DMS 273 (cell line): ENCODE results near the gene TRAPPC2B.
"Not testable (repeated sequence)": the region's sequence is repeated elsewhere in the genome, so short reads cannot be mapped to it uniquely, and the experiment has no call there.

ENCODE experiments used
- DNase-seq: peaks from one replicate; lab custom pipeline; 2025; ENCODE audit not compliant: unreplicated experiment; lab: John Stamatoyannopoulos, UW

TRAPPC2B gene

DNA sequence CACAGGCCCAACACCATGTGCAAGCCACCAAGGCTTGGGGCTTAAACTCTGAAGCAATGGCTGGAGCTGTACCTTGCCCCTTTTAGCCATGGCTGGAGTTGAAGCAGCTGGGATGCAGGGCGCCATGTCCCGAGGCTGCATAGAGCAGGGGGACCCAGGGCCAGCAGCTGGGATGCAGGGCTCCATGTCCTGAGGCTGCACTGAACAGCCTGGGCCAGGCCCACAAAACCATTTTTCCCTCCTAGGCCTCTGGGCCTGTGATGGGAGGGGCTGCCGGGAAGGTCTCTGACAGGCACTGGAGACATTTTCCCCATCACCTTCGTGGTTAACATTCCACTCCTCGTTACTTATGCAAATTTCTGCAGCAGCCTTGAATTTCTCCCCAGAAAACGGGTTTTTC is 10.8 kb downstream of the TRAPPC2B start:
- DNase-seq: no peak

- DNase-seq: not testable (repeated sequence)
Observed at GRCh38 chr19:57374647-57375046, 11.3 kb downstream of the TRAPPC2B start.

DNA sequence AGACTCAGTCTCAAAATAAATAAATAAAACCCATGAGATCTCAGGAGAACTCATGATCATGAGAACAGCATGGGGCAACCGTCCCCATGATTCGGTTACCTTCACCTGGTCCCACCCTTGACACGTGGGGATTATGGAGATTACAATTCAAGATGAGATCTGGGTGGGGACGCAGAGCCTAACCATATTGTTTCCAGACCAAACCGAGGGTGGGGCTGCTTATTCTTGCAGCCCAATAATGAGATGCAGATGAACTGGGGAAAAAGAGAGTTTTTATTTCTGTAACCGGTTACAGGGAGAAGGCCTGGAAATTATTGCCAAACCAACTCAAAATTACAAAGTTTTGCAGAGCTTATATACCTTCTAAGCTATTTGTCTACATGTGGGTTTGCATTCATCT is 12.8 kb downstream of the TRAPPC2B start:
- DNase-seq: no peak

- DNase-seq: no peak
Observed at GRCh38 chr19:57377498-57378146, 14.3 kb downstream of the TRAPPC2B start.

DNA sequence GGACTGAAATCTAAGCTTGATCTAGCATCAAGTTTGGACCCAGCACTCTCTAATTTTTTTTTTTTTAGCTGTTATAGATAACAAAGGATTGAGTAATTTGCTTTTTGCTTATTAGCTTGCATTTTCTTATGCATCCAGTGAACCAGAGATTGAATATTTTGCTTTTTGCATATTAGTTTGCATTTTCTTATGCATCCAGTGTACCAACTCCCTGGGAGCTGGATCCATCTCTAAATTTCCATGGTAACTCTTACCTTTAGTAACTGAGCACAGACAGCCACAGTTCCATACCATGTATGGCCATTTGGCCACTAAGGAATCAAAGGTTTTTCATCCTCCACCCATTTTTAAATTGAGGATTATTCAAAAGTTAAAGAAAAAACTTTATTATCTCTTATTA is 17.6 kb downstream of the TRAPPC2B start:
- DNase-seq: no peak

- no peak for DNase-seq
Observed at GRCh38 chr19:57382806-57383488, 19.6 kb downstream of the TRAPPC2B start.

GRCh38 chr19:57389194-57389729 is 25.9 kb downstream of the TRAPPC2B start:
- DNase-seq: no peak

- DNase-seq: peak; percentile 99
Observed at GRCh38 chr19:57389730-57390598, 26.6 kb downstream of the TRAPPC2B start, which contains the start of gene ZNF548. ZNF548 (plus strand) TSS chr19:57389854; CDS start chr19:57390100, 246 bp downstream.

GRCh38 chr19:57395710-57396109 is 32.4 kb downstream of the TRAPPC2B start:
- DNase-seq: no peak

DNA sequence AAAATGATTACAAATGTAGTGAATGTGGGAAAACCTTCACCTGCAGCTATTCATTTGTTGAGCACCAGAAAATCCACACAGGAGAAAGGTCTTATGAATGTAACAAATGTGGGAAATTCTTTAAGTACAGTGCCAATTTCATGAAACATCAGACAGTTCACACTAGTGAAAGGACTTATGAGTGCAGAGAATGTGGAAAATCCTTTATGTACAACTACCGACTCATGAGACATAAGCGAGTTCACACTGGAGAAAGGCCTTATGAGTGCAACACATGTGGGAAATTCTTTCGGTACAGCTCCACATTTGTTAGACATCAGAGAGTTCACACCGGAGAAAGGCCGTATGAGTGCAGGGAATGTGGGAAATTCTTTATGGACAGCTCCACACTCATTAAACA is 35.5 kb downstream of the TRAPPC2B start:
- DNase-seq: no peak

- DNase-seq: no peak
Observed at GRCh38 chr19:57403737-57404563, 40.6 kb downstream of the TRAPPC2B start.

DNA sequence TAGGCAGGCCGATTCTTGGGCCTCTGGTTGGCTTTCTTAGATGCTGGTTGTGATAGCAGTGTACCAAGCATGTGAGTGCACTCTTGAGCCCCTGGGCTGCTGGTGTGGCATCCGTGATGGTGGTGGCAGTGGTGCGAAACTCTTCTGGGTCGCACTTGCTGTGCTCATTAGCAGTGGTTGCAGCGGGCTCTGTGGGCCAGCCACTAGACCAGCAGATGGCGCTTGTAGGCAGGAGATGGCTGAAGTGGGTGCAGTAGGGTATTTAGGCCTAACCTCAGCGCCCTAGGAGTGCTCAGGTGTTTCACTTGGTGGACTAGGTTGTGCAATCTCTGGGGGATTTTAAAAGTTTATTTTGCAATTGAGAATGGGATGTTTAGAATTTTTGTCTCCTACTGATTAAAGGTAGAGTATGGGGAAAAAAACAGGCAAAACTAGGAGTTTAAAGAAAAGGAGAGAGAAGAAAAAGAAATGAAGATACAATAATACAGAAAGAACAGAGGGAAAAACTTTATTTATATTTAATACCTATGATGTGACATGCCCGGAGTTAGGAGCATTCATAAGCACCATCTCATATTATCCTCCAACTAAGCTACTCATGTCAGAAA is 43.3 kb downstream of the TRAPPC2B start:
- peak; percentile 84 for DNase-seq

- DNase-seq: peak; percentile 98
Observed at GRCh38 chr19:57410877-57411671, 47.7 kb downstream of the TRAPPC2B start, which contains the start of gene ZNF17. ZNF17 (plus strand) TSS chr19:57411161; CDS start chr19:57413616, 2,455 bp downstream.
